ENCODE results near the gene RNU7-1.

GRCh38 chr12:6914246-6914946 is 29.2 kb upstream of the RNU7-1 start, which contains the start of gene ENO2:
- TF ChIP-seq CTCF (IDR thresholded peaks at IDR 0.05) (no peak), POLR2A (IDR thresholded peaks at IDR 0.05) (peak in 1 of 2 donors; percentile 52)
